ENCODE results near the gene WNT8A.

DNA sequence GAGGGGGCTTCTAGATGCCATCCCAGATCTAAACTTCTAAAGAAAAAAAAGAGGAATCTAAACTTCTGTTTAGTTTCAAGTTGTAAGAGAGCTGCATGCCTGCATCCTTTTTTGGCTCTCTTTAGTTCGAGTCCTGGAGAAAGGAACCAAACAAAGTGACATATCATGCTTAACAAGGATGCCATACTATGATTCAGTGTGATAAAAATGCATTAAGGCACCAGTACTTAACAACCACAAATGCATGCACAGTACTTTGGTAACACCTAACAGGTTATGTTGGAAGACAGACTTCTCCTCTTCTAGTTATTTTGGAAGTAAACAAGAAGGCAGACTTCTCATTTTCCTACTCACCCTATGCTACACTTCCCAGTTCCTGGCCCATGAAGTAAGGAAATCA is 28.1 kb downstream of the WNT8A start:
- TF ChIP-seq, protein P1, sequence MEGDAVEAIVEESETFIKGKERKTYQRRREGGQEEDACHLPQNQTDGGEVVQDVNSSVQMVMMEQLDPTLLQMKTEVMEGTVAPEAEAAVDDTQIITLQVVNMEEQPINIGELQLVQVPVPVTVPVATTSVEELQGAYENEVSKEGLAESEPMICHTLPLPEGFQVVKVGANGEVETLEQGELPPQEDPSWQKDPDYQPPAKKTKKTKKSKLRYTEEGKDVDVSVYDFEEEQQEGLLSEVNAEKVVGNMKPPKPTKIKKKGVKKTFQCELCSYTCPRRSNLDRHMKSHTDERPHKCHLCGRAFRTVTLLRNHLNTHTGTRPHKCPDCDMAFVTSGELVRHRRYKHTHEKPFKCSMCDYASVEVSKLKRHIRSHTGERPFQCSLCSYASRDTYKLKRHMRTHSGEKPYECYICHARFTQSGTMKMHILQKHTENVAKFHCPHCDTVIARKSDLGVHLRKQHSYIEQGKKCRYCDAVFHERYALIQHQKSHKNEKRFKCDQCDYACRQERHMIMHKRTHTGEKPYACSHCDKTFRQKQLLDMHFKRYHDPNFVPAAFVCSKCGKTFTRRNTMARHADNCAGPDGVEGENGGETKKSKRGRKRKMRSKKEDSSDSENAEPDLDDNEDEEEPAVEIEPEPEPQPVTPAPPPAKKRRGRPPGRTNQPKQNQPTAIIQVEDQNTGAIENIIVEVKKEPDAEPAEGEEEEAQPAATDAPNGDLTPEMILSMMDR (conservative IDR thresholded peaks at IDR 0.05; ENCODE audit: low read depth, low read length), result no peak
- TF ChIP-seq MAZ (IDR thresholded peaks at IDR 0.05; ENCODE audit: borderline replicate concordance, low read depth, low read length) (no peak), POLR2A (IDR thresholded peaks at IDR 0.05; ENCODE audit: low read depth, low read length) (no peak), FOS (IDR thresholded peaks at IDR 0.05; ENCODE audit: low read depth, low read length) (no peak), SMC3 (IDR thresholded peaks at IDR 0.05; ENCODE audit: low read depth, low read length) (no peak), MXI1 (IDR thresholded peaks at IDR 0.05; ENCODE audit: borderline replicate concordance, low read depth, low read length) (no peak), CEBPB (IDR thresholded peaks at IDR 0.05; ENCODE audit: low read depth, low read length) (no peak), BHLHE40 (IDR thresholded peaks at IDR 0.05; ENCODE audit: low read depth, low read length) (no peak), RCOR1 (IDR thresholded peaks at IDR 0.05; ENCODE audit: insufficient replicate concordance, low read length) (no peak), RAD21 (IDR thresholded peaks at IDR 0.05; ENCODE audit: low read length) (no peak), MAFK (IDR thresholded peaks at IDR 0.05; ENCODE audit: low read depth, low read length) (no peak), CHD1 (IDR thresholded peaks at IDR 0.05; ENCODE audit: low read depth, low read length) (no peak)
- TF ChIP-seq, protein P2, sequence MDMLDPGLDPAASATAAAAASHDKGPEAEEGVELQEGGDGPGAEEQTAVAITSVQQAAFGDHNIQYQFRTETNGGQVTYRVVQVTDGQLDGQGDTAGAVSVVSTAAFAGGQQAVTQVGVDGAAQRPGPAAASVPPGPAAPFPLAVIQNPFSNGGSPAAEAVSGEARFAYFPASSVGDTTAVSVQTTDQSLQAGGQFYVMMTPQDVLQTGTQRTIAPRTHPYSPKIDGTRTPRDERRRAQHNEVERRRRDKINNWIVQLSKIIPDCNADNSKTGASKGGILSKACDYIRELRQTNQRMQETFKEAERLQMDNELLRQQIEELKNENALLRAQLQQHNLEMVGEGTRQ (IDR thresholded peaks at IDR 0.05; ENCODE audit: low read depth, low read length), result no peak
